Stimulated activated naive CD8-positive, alpha-beta T cell treated with anti-CD3 and anti-CD28 coated beads, Interleukin-15, amount 100 ng/mL, for 72 hours (primary cell): ENCODE results near the gene CTCF.
"Not testable (repeated sequence)": the region's sequence is repeated elsewhere in the genome, so short reads cannot be mapped to it uniquely, and the experiment has no call there.

Experiments used
- ATAC-seq: fragments of 150-1000 bp; cut with Tn5 transposase; 2 replicates; pipeline ENCODE4 v1.10.0; 2021; ENCODE audit warnings: mild to moderate bottlenecking, moderate library complexity
- DNase-seq, 2 donors: peaks; one replicate each; pipeline ENCODE4 v3.0.0; 2021 to 2022
- H3K27ac Mint-ChIP-seq, 2 donors: one replicate each; pipeline ENCODE4 v1.8.0; 2022; ENCODE audit warnings: mild to moderate bottlenecking in 2 of 2, mixed read lengths in 2 of 2, moderate library complexity in 2 of 2
- H3K27me3 Mint-ChIP-seq: one replicate; pipeline ENCODE4 v1.8.0; 2022; ENCODE audit warnings: mixed read lengths
- H3K4me1 Mint-ChIP-seq: one replicate; pipeline ENCODE4 v1.8.0; 2022; ENCODE audit warnings: mild to moderate bottlenecking, mixed read lengths
- H3K4me3 Mint-ChIP-seq, 2 donors: one replicate each; pipeline ENCODE4 v1.8.0; 2022; ENCODE audit warnings: mild to moderate bottlenecking in 2 of 2, mixed read lengths in 2 of 2, moderate library complexity in 1 of 2
- H3K9me3 Mint-ChIP-seq, 2 donors: one replicate each; pipeline ENCODE4 v1.8.0; 2022; ENCODE audit warnings: mixed read lengths in 2 of 2

The CTCF gene, protein sequence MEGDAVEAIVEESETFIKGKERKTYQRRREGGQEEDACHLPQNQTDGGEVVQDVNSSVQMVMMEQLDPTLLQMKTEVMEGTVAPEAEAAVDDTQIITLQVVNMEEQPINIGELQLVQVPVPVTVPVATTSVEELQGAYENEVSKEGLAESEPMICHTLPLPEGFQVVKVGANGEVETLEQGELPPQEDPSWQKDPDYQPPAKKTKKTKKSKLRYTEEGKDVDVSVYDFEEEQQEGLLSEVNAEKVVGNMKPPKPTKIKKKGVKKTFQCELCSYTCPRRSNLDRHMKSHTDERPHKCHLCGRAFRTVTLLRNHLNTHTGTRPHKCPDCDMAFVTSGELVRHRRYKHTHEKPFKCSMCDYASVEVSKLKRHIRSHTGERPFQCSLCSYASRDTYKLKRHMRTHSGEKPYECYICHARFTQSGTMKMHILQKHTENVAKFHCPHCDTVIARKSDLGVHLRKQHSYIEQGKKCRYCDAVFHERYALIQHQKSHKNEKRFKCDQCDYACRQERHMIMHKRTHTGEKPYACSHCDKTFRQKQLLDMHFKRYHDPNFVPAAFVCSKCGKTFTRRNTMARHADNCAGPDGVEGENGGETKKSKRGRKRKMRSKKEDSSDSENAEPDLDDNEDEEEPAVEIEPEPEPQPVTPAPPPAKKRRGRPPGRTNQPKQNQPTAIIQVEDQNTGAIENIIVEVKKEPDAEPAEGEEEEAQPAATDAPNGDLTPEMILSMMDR

GRCh38 chr16:67562526-67562917 is at the start of gene CTCF:
Gene CTCF, plus strand, starts transcription at chr16:67562526. Its CDS starts 48,307 bp downstream, at chr16:67610833.
- no peaks in the 10 kb centered on the region for H3K9me3 Mint-ChIP-seq
- H3K27ac Mint-ChIP-seq = peak within 1 kb of the TSS; percentile 98

DNA sequence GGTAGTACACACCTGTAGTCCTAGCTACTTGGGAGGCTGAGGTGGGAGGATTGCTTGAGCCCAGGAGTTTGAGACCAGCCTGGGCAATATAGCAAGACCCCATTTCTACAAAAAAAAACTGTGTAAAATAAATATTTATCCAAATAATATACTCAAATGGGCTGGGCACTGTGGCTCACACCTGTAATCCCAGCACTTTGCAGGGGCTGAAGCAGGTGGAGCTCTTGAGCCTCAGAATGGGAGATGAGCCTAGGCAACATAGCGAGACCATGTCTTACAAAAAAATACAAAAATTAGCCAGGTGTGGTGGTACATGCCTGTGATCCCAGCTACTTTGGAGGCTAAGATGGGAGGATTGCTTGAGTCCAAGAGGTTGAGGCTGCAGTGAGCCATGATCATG is 48.4 kb upstream of the CTCF start:
- not testable (repeated sequence) for H3K27me3 Mint-ChIP-seq, H3K9me3 Mint-ChIP-seq, DNase-seq, H3K27ac Mint-ChIP-seq, H3K4me3 Mint-ChIP-seq
- H3K4me1 Mint-ChIP-seq = peaks cover 27% of the 10 kb centered on the region
- ATAC-seq = peak; percentile 31

More at GRCh38 chr16:67562526-67562917, at the start of gene CTCF:
- ATAC-seq (peak; percentile 67), DNase-seq (peak in 1 of 2 donors; percentile 82)
- Mint-ChIP-seq H3K4me3 (peak within 1 kb of the TSS; percentile 89 to 94), H3K27me3 (no peaks in the 10 kb centered on the region), H3K4me1 (peaks cover 55% of the 10 kb centered on the region)

DNA sequence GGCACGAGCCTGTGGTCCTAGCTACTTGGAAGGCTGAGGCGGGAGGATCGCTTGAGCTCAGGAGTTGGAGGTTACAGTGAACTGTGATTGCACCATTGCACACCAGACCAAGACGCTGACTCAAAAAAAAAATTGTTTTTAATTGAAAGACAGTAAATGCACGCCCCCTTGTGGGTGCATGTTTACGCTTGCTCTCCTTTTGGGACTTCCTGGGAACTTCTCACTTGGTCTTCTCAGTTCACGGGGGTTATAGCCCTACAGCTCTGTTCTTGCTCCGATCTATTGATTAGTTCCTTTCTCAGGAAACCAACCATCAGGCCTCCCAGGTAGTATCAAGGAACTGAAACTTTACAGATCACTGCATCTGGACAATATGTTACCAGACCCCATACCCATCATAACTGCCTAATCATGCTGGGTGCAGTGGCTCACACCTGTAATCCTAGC is 47.9 kb upstream of the CTCF start:
- DNase-seq = peak; percentile 57 to 75
- no peaks in the 10 kb centered on the region for H3K9me3 Mint-ChIP-seq
- peak overlapping the region; percentile 15 to 47 for H3K4me3 Mint-ChIP-seq
- H3K4me1 Mint-ChIP-seq = peaks cover 27% of the 10 kb centered on the region
- H3K27ac Mint-ChIP-seq = peak overlapping the region in 1 of 2 donors; percentile 50
- H3K27me3 Mint-ChIP-seq = no peaks in the 10 kb centered on the region
- ATAC-seq = peak; percentile 87

- no peak for DNase-seq
- no peak overlapping the region for H3K27ac Mint-ChIP-seq
- H3K27me3 Mint-ChIP-seq = no peaks in the 10 kb centered on the region
- H3K4me3 Mint-ChIP-seq = no peak overlapping the region
- H3K4me1 Mint-ChIP-seq = peaks cover 40% of the 10 kb centered on the region
- no peaks in the 10 kb centered on the region for H3K9me3 Mint-ChIP-seq
- no peak for ATAC-seq
These were observed 45.8 kb upstream of the CTCF start for GRCh38 chr16:67516296-67517154.

DNA sequence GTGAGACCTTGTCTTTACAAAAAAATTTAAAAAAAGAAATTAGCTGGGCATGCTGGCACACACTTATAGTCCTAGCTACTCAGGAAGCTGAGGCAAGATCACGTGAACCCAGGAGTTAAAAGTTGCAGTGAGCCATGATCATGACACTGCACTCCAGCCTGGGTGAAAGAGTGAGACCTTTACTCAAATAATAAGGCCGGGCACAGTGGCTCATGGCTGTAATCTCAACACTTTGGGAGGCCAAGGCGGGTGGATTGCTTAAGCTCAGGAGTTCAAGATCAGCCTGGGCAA is 45.2 kb upstream of the CTCF start:
- H3K27ac Mint-ChIP-seq = no peak overlapping the region
- ATAC-seq = no peak
- H3K27me3 Mint-ChIP-seq = no peaks in the 10 kb centered on the region
- DNase-seq = no peak
- H3K9me3 Mint-ChIP-seq = no peaks in the 10 kb centered on the region
- H3K4me3 Mint-ChIP-seq = no peak overlapping the region
- peaks cover 43% of the 10 kb centered on the region for H3K4me1 Mint-ChIP-seq

GRCh38 chr16:67517661-67518423 is 44.5 kb upstream of the CTCF start:
- Mint-ChIP-seq H3K4me1 (peaks cover 47% of the 10 kb centered on the region), H3K9me3 (no peaks in the 10 kb centered on the region), H3K27ac (peak overlapping the region in 1 of 2 donors; percentile 79), H3K27me3 (no peaks in the 10 kb centered on the region), H3K4me3 (no peak overlapping the region)
- ATAC-seq (no peak), DNase-seq (no peak)

- peaks cover 48% of the 10 kb centered on the region for H3K4me1 Mint-ChIP-seq
- no peaks in the 10 kb centered on the region for H3K27me3 Mint-ChIP-seq
- no peak for ATAC-seq
- peak overlapping the region in 1 of 2 donors; percentile 64 for H3K27ac Mint-ChIP-seq
- peak overlapping the region in 1 of 2 donors; percentile 28 for H3K4me3 Mint-ChIP-seq
- H3K9me3 Mint-ChIP-seq = no peaks in the 10 kb centered on the region
- no peak for DNase-seq
These were observed 43.6 kb upstream of the CTCF start for GRCh38 chr16:67518676-67519075.

- Mint-ChIP-seq H3K4me1 (peaks cover 48% of the 10 kb centered on the region), H3K27ac (peak overlapping the region; percentile 3 to 81), H3K9me3 (no peaks in the 10 kb centered on the region), H3K27me3 (no peaks in the 10 kb centered on the region), H3K4me3 (no peak overlapping the region)
- ATAC-seq = no peak
- no peak for DNase-seq
These were observed 43.1 kb upstream of the CTCF start for GRCh38 chr16:67519242-67519641.

- H3K4me1 Mint-ChIP-seq = peaks cover 42% of the 10 kb centered on the region
These were observed 41.1 kb upstream of the CTCF start for GRCh38 chr16:67521095-67521804.

DNA sequence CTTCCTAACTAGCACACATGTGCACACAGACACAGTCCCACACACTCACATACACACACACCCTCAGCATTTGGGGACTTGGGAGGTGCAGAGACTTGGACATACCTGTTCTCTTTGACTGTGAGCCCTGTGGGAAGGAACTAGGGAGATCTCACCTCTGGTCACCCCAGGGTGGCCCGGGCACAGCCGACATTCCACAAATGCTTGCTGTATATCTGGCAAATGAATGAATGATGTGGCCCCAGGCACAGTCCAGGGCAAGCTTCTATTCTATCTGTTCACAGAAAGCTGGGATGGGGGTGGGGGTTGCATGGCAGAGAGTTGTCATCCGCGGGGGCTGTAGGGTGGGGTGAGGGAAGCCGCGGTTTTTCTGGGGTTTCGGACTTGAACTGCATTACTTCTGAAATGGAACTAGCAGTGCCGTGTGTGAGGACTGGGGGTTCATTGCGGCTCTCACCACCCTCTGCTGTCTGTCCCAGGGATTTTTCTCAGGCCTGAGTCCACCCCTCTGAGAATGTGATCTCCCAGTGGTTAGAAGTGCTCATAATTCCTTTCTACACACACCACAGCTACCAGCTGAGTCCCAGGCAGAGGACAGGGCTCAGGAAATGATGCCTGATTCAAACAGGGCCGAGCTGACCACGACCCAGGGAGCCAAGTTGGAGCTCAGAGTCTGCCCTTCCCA is 37.0 kb upstream of the CTCF start:
- Mint-ChIP-seq H3K27me3 (peaks cover 33% of the 10 kb centered on the region), H3K4me1 (peaks cover 29% of the 10 kb centered on the region), H3K27ac (peak overlapping the region in 1 of 2 donors; percentile 49), H3K9me3 (no peaks in the 10 kb centered on the region), H3K4me3 (no peak overlapping the region)
- DNase-seq (no peak), ATAC-seq (no peak)

More at GRCh38 chr16:67521095-67521804, 41.1 kb upstream of the CTCF start:
- ATAC-seq (peak; percentile 96), DNase-seq (peak; percentile 97 to 98)
- H3K27ac Mint-ChIP-seq = peak overlapping the region; percentile 97 to 98
- peak overlapping the region; percentile 88 to 96 for H3K4me3 Mint-ChIP-seq
- H3K9me3 Mint-ChIP-seq = no peaks in the 10 kb centered on the region
- peaks cover 6% of the 10 kb centered on the region for H3K27me3 Mint-ChIP-seq

GRCh38 chr16:67526149-67526791 is 36.1 kb upstream of the CTCF start:
- H3K4me1 Mint-ChIP-seq = peaks cover 29% of the 10 kb centered on the region
- ATAC-seq (no peak), DNase-seq (no peak)
- H3K27me3 Mint-ChIP-seq = peaks cover 42% of the 10 kb centered on the region
- H3K4me3 Mint-ChIP-seq = no peak overlapping the region
- peak overlapping the region in 1 of 2 donors; percentile 51 for H3K27ac Mint-ChIP-seq
- H3K9me3 Mint-ChIP-seq = no peaks in the 10 kb centered on the region

DNA sequence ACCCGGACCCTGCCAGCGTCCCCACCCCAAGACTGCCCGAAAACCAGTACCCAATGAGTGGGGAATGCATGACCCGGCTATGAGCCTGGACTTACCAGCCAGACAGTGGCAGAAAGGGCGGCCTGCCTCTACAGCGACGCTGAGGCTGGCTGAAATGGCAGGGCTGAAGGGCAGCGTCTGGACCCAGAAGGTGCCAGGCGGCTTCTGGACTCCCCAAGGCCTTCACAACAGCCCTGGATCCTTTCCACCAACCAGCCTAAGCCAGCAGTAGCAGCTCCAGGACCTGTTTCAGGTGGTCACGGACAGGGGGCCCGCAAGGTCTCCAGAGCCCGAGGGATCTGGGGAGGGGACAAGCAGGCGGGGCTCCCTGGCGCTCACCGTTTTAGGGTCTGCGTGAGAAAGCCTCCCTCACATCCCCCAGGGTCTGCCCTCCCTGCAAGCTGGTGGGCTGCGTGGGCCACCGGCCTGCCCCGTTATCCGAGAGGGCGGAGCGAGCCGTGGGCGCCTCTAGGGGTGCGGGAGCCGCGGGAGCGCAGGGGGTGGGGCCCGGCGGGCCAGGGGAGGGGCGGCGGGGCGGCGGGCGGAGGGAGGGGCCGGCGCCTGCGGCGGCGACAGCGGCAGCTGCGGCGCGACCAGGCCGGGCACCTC is 34.0 kb upstream of the CTCF start, which contains the start of gene RIPOR1:
Gene RIPOR1 (plus strand): TSS at position 608 of the 648 bp plus-strand sequence. CDS start 9,618 bp downstream, outside the sequence.
- Mint-ChIP-seq H3K9me3 (no peaks in the 10 kb centered on the region), H3K27ac (no peak within 1 kb of the TSS), H3K27me3 (peaks cover 58% of the 10 kb centered on the region), H3K4me1 (peaks cover 22% of the 10 kb centered on the region), H3K4me3 (peak within 1 kb of the TSS; percentile 89 to 93)
- peak; percentile 69 for ATAC-seq
- peak in 1 of 2 donors; percentile 34 for DNase-seq
